ENCODE results near the gene CSTB.
"Not testable (repeated sequence)": the region's sequence is repeated elsewhere in the genome, so short reads cannot be mapped to it uniquely, and the experiment has no call there.

Gene CSTB, protein sequence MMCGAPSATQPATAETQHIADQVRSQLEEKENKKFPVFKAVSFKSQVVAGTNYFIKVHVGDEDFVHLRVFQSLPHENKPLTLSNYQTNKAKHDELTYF

GRCh38 chr21:43775795-43776430 is at the start of gene CSTB:
Gene CSTB (minus strand): TSS chr21:43776308. CDS start chr21:43776269, 39 bp downstream.
- DNase-seq (ENCODE audit: low spot score): no peak

DNA sequence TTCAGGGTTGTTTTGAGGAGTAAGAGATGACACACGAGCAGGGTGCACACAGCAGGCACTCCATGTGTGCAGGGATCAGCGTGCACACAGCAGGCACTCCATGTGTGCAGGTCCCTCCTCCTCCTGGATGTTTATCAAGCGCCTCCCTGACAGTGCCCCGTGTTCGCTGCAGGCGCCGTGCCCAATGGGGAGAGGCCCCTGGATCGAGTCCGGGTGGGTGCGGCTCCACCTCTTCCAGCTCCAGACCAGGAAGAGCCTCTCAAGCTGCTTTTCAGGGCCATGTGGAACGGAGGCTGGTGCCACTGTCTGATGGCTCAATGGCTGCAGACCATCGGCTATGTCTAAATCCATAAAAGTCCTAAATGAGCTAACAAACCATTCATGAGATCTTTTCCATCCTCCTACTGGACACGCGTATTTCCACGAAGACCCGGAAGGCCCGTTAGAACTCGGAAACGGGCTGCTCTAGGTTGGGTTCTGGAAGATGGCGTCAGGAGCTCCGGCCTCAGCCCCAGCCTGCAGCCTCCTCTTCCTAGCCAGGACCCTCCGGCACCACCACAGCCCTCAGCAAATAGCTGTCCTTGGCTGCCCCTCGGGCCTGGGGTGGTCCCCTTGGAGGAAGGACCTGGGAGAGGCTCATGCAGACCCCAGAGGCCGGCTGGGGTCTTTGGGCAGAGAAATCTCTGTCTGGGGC is 49.3 kb upstream of the CSTB start:
- DNase-seq (ENCODE audit: low spot score): no peak

GRCh38 chr21:43824333-43825241 is 48.5 kb upstream of the CSTB start:
- DNase-seq (ENCODE audit: low spot score): no peak

DNA sequence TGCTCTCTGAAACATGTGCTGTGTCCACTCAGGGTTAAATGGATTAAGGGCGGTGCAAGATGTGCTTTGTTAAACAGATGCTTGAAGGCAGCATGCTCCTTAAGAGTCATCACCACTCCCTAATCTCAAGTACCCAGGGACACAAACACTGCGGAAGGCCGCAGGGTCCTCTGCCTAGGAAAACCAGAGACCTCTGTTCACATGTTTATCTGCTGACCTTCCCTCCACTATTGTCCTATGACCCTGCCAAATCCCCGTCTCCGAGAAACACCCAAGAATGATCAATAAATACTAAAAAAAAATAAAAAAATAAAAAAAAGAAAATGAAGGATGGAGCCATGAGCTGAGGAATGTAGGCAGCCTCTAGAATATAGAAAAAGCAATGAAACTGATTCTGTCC is 46.6 kb upstream of the CSTB start:
- DNase-seq (ENCODE audit: low spot score): not testable (repeated sequence)

GRCh38 chr21:43822166-43822565 is 46.1 kb upstream of the CSTB start:
- not testable (repeated sequence) for DNase-seq (ENCODE audit: low spot score)

GRCh38 chr21:43820466-43820865 is 44.4 kb upstream of the CSTB start:
- no peak for DNase-seq (ENCODE audit: low spot score)

- no peak for DNase-seq (ENCODE audit: low spot score)
These were observed 43.6 kb upstream of the CSTB start for GRCh38 chr21:43819511-43820405.

- no peak for DNase-seq (ENCODE audit: low spot score)
These were observed 42.6 kb upstream of the CSTB start for GRCh38 chr21:43818685-43819084.

GRCh38 chr21:43817157-43818086 is 41.3 kb upstream of the CSTB start:
- DNase-seq (ENCODE audit: low spot score): no peak

GRCh38 chr21:43816611-43817071 is 40.5 kb upstream of the CSTB start:
- no peak for DNase-seq (ENCODE audit: low spot score)

GRCh38 chr21:43815991-43816390 is 39.9 kb upstream of the CSTB start:
- DNase-seq (ENCODE audit: low spot score): no peak

- DNase-seq (ENCODE audit: low spot score): no peak
These were observed 39.1 kb upstream of the CSTB start for GRCh38 chr21:43815107-43815613.

- DNase-seq (ENCODE audit: low spot score): no peak
These were observed 38.4 kb upstream of the CSTB start for GRCh38 chr21:43814215-43815106.

DNA sequence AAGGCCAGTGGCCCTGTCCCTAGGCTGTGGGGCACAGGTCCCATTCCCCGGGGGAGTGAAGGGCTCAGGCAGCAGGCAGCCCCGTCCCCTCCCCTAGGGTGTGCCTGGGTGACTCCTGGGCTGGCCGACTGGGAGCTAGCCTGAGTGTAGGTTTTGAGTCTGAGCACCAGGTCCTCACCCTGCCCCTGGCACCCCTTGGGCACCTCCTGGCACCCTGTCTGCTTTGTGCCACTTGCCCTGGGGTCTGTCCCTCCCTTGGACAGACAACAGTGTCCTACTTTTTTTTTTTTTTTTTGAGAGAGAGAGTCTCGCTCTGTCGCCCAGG is 37.5 kb upstream of the CSTB start:
- no peak for DNase-seq (ENCODE audit: low spot score)

DNA sequence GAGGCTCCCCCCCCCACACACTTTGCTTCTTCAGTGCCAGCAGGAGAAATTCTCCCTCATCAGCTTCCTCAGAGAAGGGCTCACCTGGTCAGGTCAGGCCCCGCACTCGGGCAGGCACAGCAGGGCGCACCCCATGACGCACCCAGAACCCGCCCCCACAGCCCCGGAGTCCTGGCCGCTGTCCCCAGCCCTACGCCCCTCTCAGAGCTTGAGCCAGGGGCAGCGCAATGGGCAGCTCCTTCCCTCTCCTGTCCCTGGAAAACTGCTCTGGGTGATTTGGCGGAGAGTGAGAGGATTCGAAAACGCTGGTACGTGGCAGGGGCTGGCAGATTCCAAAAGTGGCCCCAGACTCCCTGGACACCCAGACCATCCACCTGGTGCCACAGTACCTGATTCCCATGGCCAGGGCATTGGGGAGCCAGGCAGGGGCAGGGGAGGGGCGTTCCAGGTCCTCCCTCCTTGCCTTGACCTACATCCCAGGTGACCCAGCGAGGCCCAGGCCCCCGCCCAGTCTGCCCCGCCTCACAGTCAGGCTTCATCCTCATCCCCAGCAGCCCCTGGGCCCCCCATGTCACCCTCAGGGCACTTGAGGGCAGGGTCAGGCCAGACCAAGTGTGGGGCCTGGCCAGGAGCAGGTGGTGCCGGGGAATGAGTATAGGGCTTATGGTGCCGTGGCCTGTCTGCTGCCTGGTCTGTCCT is 37.0 kb upstream of the CSTB start:
- DNase-seq (ENCODE audit: low spot score): no peak

DNA sequence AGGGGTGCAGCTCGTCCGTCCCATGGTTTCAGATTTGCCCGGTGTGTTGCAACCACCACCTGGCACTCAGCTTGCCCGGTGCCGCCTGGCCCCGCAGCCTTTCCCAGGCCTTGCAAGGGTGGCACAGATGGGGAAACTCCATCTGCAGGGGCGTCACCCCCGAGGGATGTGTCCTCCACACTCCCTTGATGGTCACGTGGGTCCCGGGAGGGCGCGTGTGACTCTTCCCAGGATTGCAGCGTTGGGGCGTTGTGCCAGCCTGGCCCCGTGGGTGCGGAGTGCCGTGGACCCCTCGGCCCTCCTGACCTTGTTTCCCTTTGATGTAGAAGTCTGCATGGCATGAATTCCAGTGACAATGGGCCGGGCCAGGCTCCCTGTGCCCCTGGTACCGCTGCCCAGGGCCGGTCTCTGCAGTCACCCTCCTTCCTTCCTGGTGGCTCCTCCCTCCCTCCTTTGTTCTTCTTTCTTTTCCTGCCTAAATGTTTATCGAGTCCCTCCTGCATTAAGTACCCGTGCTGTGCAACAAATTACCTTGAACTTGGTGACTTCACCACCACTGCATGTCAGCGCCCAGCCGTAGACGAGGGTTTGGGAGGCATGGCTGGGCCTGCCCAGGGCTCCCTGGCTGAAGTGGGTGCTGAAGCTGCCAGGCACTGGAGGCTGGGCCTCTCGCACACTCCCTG is 36.2 kb upstream of the CSTB start:
- DNase-seq (ENCODE audit: low spot score): no peak

DNA sequence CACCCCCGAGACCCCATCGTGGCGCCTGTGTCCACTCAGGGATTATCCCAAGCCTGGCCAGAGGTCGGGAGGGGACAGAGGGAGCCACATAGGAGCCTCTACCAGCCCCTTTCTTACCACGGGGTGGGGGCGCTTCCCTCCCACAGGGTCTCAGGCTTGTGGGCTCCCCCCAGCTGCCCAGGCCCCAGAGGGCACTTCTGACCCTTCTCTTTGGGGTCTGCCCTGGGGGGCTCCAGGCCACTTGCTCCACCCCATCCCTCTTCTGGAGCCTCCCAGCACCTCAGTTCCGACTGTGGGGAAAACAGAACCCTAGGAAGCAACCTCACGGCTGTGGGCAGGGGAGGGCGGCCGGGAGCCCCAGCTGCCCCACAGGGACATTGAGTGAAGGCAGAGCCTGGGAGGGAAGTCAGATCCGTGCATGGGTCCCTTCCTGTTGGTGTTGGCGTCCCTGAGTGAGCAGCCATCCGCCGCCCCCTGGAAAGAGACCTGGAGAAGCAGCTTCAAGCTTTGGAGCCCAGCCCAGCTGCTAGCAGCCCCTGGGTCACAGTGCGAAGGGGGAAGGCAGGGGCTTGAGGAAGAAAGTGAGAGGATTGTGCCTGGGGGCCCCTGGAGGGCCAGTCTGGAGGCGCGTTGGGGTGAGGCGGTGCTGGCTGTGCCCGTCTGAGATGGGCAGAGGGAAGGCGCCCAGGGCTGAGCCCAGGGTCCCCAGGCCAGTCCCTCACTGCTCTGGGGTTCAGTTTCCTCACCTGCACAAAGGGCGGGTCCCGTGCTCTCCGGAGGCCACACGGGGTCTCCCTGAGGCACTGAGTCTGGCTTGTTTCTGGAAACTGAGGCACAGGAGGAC is 35.4 kb upstream of the CSTB start:
- no peak for DNase-seq (ENCODE audit: low spot score)
